OCI-LY3 (cell line): ENCODE data around the gene MYL9.

Experiments used
- CTCF ChIP-seq: fragments of 200-600, 300-600 bp; sonication (generic); IDR thresholded peaks from 2 replicates; pipeline ENCODE4 v1.5.1; 2014; ENCODE audit warnings: antibody characterized with exemption, low read length, low read depth
- EZH2phosphoT487 ChIP-seq: fragments of 200-600 bp; shearing (Covaris generic); IDR thresholded peaks from 2 replicates; pipeline ENCODE4 v1.6.1; 2018; ENCODE audit warnings: antibody characterized with exemption, mixed run types, low read depth

GRCh38 chr20:36585410-36586125, 44.2 kb downstream of the MYL9 start:
- TF ChIP-seq EZH2phosphoT487 (no peak), CTCF (no peak)
